Activated T-cell treated with anti-CD3 and anti-CD28 coated beads, Interleukin-2, amount 50 U/mL, for 4 hours (primary cell): Measurements from ENCODE around the gene SLC9A9. TPM values are rescaled to one million over a fixed set of nuclear protein-coding genes. Genes with fewer than 3 reads are reported as not detected.

ENCODE experiments used
- ATAC-seq, 2 donors: fragments of 200-7000 bp; cut with Tn5 transposase; one replicate each; pipeline ENCODE4 v1.10.0; 2021
- DNase-seq: peaks from one replicate; pipeline ENCODE4 v3.0.0-alpha.2; 2020
- H3K27me3 Mint-ChIP-seq: one replicate; pipeline ENCODE4 v1.8.0; 2021; ENCODE audit warnings: low read depth, mixed read lengths
- H3K36me3 Mint-ChIP-seq: one replicate; pipeline ENCODE4 v1.8.0; 2022; ENCODE audit warnings: mixed read lengths; ENCODE audit not compliant: insufficient read depth
- H3K4me1 Mint-ChIP-seq: one replicate; pipeline ENCODE4 v1.8.0; 2021; ENCODE audit warnings: low read depth, mixed read lengths
- H3K4me3 Mint-ChIP-seq: one replicate; pipeline ENCODE4 v1.8.0; 2021; ENCODE audit warnings: mild to moderate bottlenecking, moderate library complexity, mixed read lengths
- H3K9me3 Mint-ChIP-seq: one replicate; pipeline ENCODE4 v1.8.0; 2021; ENCODE audit warnings: mixed read lengths
- total RNA-seq, 3 donors: library from RNA; stranded (reverse); gene quantifications; one replicate each; pipeline ENCODE4 v1.2.1, GENCODE V29; 2021

The SLC9A9 gene
- total RNA-seq, 3 donors from 2014 or later, result 0.56 to 0.98 (median 0.87) TPM

GRCh38 chr3:143351895-143352608, 496.2 kb downstream of the SLC9A9 start:
- Mint-ChIP-seq H3K9me3 (no peaks in the 10 kb centered on the region), H3K4me3 (no peak overlapping the region), H3K4me1 (peaks cover 43% of the 10 kb centered on the region), H3K27me3 (no peaks in the 10 kb centered on the region), H3K36me3 (peaks cover 4% of the 10 kb centered on the region)
- DNase-seq, result no peak
- ATAC-seq, result no peak

- no peaks in the 10 kb centered on the region for H3K27me3 Mint-ChIP-seq
- H3K9me3 Mint-ChIP-seq, result no peaks in the 10 kb centered on the region
- H3K4me3 Mint-ChIP-seq, result no peak overlapping the region
- ATAC-seq (no peak), DNase-seq (no peak)
- peaks cover 45% of the 10 kb centered on the region for H3K4me1 Mint-ChIP-seq
- H3K36me3 Mint-ChIP-seq, result peaks cover 4% of the 10 kb centered on the region
Observed at GRCh38 chr3:143351354-143351753, 496.9 kb downstream of the SLC9A9 start.

GRCh38 chr3:143349455-143349854, 498.8 kb downstream of the SLC9A9 start:
- Mint-ChIP-seq H3K27me3 (no peaks in the 10 kb centered on the region), H3K36me3 (peaks cover 2% of the 10 kb centered on the region), H3K4me1 (peaks cover 57% of the 10 kb centered on the region), H3K9me3 (no peaks in the 10 kb centered on the region), H3K4me3 (no peak overlapping the region)
- ATAC-seq (peak; percentile 65 to 66), DNase-seq (no peak)

GRCh38 chr3:143348486-143349327, 499.6 kb downstream of the SLC9A9 start:
- peak in 1 of 2 donors; percentile 27 for ATAC-seq
- DNase-seq, result no peak
- Mint-ChIP-seq H3K27me3 (no peaks in the 10 kb centered on the region), H3K4me1 (peaks cover 56% of the 10 kb centered on the region), H3K36me3 (peaks cover 2% of the 10 kb centered on the region), H3K4me3 (peak overlapping the region; percentile 12), H3K9me3 (no peaks in the 10 kb centered on the region)

GRCh38 chr3:143344516-143345165, 503.6 kb downstream of the SLC9A9 start:
- H3K36me3 Mint-ChIP-seq, result peaks cover 3% of the 10 kb centered on the region
- no peak overlapping the region for H3K4me3 Mint-ChIP-seq
- ATAC-seq, result no peak
- no peaks in the 10 kb centered on the region for H3K27me3 Mint-ChIP-seq
- DNase-seq, result no peak
- no peaks in the 10 kb centered on the region for H3K9me3 Mint-ChIP-seq
- H3K4me1 Mint-ChIP-seq, result peaks cover 40% of the 10 kb centered on the region

GRCh38 chr3:143343944-143344343, 504.3 kb downstream of the SLC9A9 start:
- no peak overlapping the region for H3K4me3 Mint-ChIP-seq
- H3K4me1 Mint-ChIP-seq, result peaks cover 33% of the 10 kb centered on the region
- H3K9me3 Mint-ChIP-seq, result no peaks in the 10 kb centered on the region
- ATAC-seq, result no peak
- no peak for DNase-seq
- peaks cover 3% of the 10 kb centered on the region for H3K36me3 Mint-ChIP-seq
- H3K27me3 Mint-ChIP-seq, result no peaks in the 10 kb centered on the region

GRCh38 chr3:143343031-143343430, 505.2 kb downstream of the SLC9A9 start:
- DNase-seq (no peak), ATAC-seq (no peak)
- Mint-ChIP-seq H3K4me3 (no peak overlapping the region), H3K9me3 (no peaks in the 10 kb centered on the region), H3K36me3 (peaks cover 3% of the 10 kb centered on the region), H3K4me1 (peaks cover 24% of the 10 kb centered on the region), H3K27me3 (no peaks in the 10 kb centered on the region)

- Mint-ChIP-seq H3K4me3 (no peak overlapping the region), H3K4me1 (peaks cover 4% of the 10 kb centered on the region)
Observed at GRCh38 chr3:143339451-143339850, 508.8 kb downstream of the SLC9A9 start.

GRCh38 chr3:143337387-143337786, 510.9 kb downstream of the SLC9A9 start:
- Mint-ChIP-seq H3K27me3 (no peaks in the 10 kb centered on the region), H3K36me3 (peaks cover 3% of the 10 kb centered on the region), H3K9me3 (peaks cover 3% of the 10 kb centered on the region), H3K4me1 (no peaks in the 10 kb centered on the region), H3K4me3 (no peak overlapping the region)
- ATAC-seq (no peak), DNase-seq (no peak)

More at GRCh38 chr3:143339451-143339850, 508.8 kb downstream of the SLC9A9 start:
- ATAC-seq (no peak), DNase-seq (no peak)
- Mint-ChIP-seq H3K27me3 (no peaks in the 10 kb centered on the region), H3K36me3 (peaks cover 3% of the 10 kb centered on the region), H3K9me3 (peaks cover 3% of the 10 kb centered on the region)

GRCh38 chr3:143334231-143334630, 514.0 kb downstream of the SLC9A9 start:
- DNase-seq (no peak), ATAC-seq (no peak)
- no peak overlapping the region for H3K4me3 Mint-ChIP-seq
- no peaks in the 10 kb centered on the region for H3K27me3 Mint-ChIP-seq
- H3K9me3 Mint-ChIP-seq, result peaks cover 3% of the 10 kb centered on the region
- peaks cover 5% of the 10 kb centered on the region for H3K36me3 Mint-ChIP-seq
- no peaks in the 10 kb centered on the region for H3K4me1 Mint-ChIP-seq

- peaks cover 3% of the 10 kb centered on the region for H3K9me3 Mint-ChIP-seq
- no peak overlapping the region for H3K4me3 Mint-ChIP-seq
- H3K4me1 Mint-ChIP-seq, result no peaks in the 10 kb centered on the region
- peaks cover 5% of the 10 kb centered on the region for H3K36me3 Mint-ChIP-seq
- H3K27me3 Mint-ChIP-seq, result no peaks in the 10 kb centered on the region
- DNase-seq (no peak), ATAC-seq (no peak)
Observed at GRCh38 chr3:143333367-143333766, 514.9 kb downstream of the SLC9A9 start.

- ATAC-seq (no peak), DNase-seq (no peak)
- Mint-ChIP-seq H3K27me3 (no peaks in the 10 kb centered on the region), H3K4me3 (no peak overlapping the region), H3K36me3 (peaks cover 3% of the 10 kb centered on the region), H3K4me1 (peaks cover 7% of the 10 kb centered on the region), H3K9me3 (peaks cover 3% of the 10 kb centered on the region)
Observed at GRCh38 chr3:143332026-143332425, 516.2 kb downstream of the SLC9A9 start.

- peaks cover 3% of the 10 kb centered on the region for H3K9me3 Mint-ChIP-seq
- no peak overlapping the region for H3K4me3 Mint-ChIP-seq
- ATAC-seq (no peak), DNase-seq (no peak)
- no peaks in the 10 kb centered on the region for H3K27me3 Mint-ChIP-seq
- peaks cover 3% of the 10 kb centered on the region for H3K36me3 Mint-ChIP-seq
- H3K4me1 Mint-ChIP-seq, result peaks cover 12% of the 10 kb centered on the region
Observed at GRCh38 chr3:143331350-143331749, 516.9 kb downstream of the SLC9A9 start.

- DNase-seq, result no peak
- Mint-ChIP-seq H3K4me1 (peaks cover 12% of the 10 kb centered on the region), H3K36me3 (peaks cover 3% of the 10 kb centered on the region), H3K9me3 (no peaks in the 10 kb centered on the region), H3K27me3 (no peaks in the 10 kb centered on the region), H3K4me3 (no peak overlapping the region)
- ATAC-seq, result no peak
Observed at GRCh38 chr3:143330296-143330868, 517.9 kb downstream of the SLC9A9 start.
